HG03103 (cell line): Measurements from ENCODE around the gene EIF3F.

ENCODE experiments used
- ATAC-seq: cut with Tn5 transposase; IDR thresholded peaks from one replicate; pipeline ENCODE4 v1.9.1; 2021; ENCODE audit warnings: low read depth; ENCODE audit not compliant: unreplicated experiment

The EIF3F gene

GRCh38 chr11:8038393-8038792 is 51.3 kb downstream of the EIF3F start:
- ATAC-seq: no peak

- no peak for ATAC-seq
Measured at GRCh38 chr11:8038811-8039529, 51.8 kb downstream of the EIF3F start.

- no peak for ATAC-seq
Measured at GRCh38 chr11:8039530-8040260, 52.6 kb downstream of the EIF3F start.

- no peak for ATAC-seq
Measured at GRCh38 chr11:8040261-8040920, 53.3 kb downstream of the EIF3F start.

GRCh38 chr11:8040921-8041285 is 53.8 kb downstream of the EIF3F start:
- no peak for ATAC-seq

- no peak for ATAC-seq
Measured at GRCh38 chr11:8041576-8041975, 54.4 kb downstream of the EIF3F start.

GRCh38 chr11:8043756-8044155 is 56.6 kb downstream of the EIF3F start:
- ATAC-seq: no peak

- no peak for ATAC-seq
Measured at GRCh38 chr11:8045839-8046238, 58.7 kb downstream of the EIF3F start.

GRCh38 chr11:8047382-8047781 is 60.2 kb downstream of the EIF3F start:
- no peak for ATAC-seq

- no peak for ATAC-seq
Measured at GRCh38 chr11:8049084-8049483, 61.9 kb downstream of the EIF3F start.
